HCT116 (cell line): ENCODE measurements around the gene TCF7L2. TPM values are rescaled to one million over a fixed set of nuclear protein-coding genes. Genes with fewer than 3 reads are reported as not detected.
A peak's percentile ranks its signal among the peaks of the same experiment; 100 is the strongest.

Experiments
- ATAC-seq: fragments of 200-7000 bp; cut with Tn5 transposase; 2 replicates; pipeline ENCODE4 v1.9.1; 2020; ENCODE audit warnings: mild to moderate bottlenecking, moderate library complexity
- BruUV-seq: library from RNA; stranded (reverse); fragments of 400-500 nt; replicated peaks from 2 replicates; lab custom pipeline; 2021; lab: Mats Ljungman, UMichigan
- CTCF ChIA-PET: fragments of 300-600 bp; sonication (Branson Sonifier 250); formaldehyde crosslinking; loops from one replicate; lab custom pipeline; 2021; ENCODE audit warnings: antibody characterized with exemption; lab: Charles Lee
- POLR2A ChIA-PET: fragments of 300-600, 350-600 bp; sonication (Branson Sonifier 250); formaldehyde crosslinking; loops from one replicate; lab custom pipeline; 2021; ENCODE audit warnings: antibody characterized with exemption; lab: Charles Lee
- RAD21 ChIA-PET, 2 experiments: fragments of 300-600 bp; sonication (Branson Sonifier 250); formaldehyde crosslinking; loops; one replicate each; lab custom pipeline; 2023; ENCODE audit warnings: low total read pairs in 2 of 2; ENCODE audit not compliant: uncharacterized antibody in 2 of 2, unreplicated experiment in 2 of 2, low non-redundant PET in 1 of 2; lab: Charles Lee
- DNase-seq: peaks from one replicate; pipeline ENCODE4 v3.0.0-alpha.2; 2010; ENCODE audit warnings: low read depth, low spot score
- H2AFZ ChIP-seq: fragments of 200-600 bp; shearing (Covaris generic), sonication (generic); 2 replicates; pipeline ENCODE4 v1.6.1; 2017; ENCODE audit warnings: low read depth, mixed run types, mixed read lengths, antibody characterized with exemption, low read length; ENCODE audit not compliant: poor library complexity, severe bottlenecking
- H3K27ac ChIP-seq: 2 replicates; pipeline ENCODE4 v1.5.1; 2012; ENCODE audit warnings: low read depth, low read length
- H3K27me3 ChIP-seq: fragments of 200-600 bp; sonication (generic); 2 replicates; pipeline ENCODE4 v1.6.1; 2016; ENCODE audit warnings: mixed run types, low read length, mixed read lengths; ENCODE audit not compliant: insufficient read depth
- H3K36me3 ChIP-seq, 2 experiments: fragments of 200-500 bp in 1 of 2; fragments of 200-600 bp in 1 of 2; sonication (Bioruptor generic) in 1 of 2; sonication (generic) in 1 of 2; 2 replicates each; pipeline versions ENCODE4 v1.5.1 to v1.6.1; 2014 to 2016; ENCODE audit warnings: low read length in 2 of 2, inconsistent platforms in 1 of 2, mixed read lengths in 1 of 2, mixed run types in 1 of 2; ENCODE audit not compliant: insufficient read depth in 2 of 2, control insufficient read depth in 1 of 2
- H3K4me1 ChIP-seq, 2 experiments: fragments of 200-600 bp in 1 of 2; sonication (generic) in 1 of 2; 2 replicates each; pipeline versions ENCODE4 v1.5.1 to v1.6.1; 2012 to 2017; ENCODE audit warnings: low read length in 2 of 2, inconsistent platforms in 1 of 2, mild to moderate bottlenecking in 1 of 2, mixed read lengths in 1 of 2, mixed run types in 1 of 2, moderate library complexity in 1 of 2; ENCODE audit not compliant: insufficient read depth in 2 of 2, control insufficient read depth in 1 of 2
- H3K4me2 ChIP-seq: fragments of 200-600 bp; sonication (generic); 2 replicates; pipeline ENCODE4 v1.6.1; 2017; ENCODE audit warnings: mixed run types, low read length, mixed read lengths
- H3K4me3 ChIP-seq, 2 experiments: fragments of 200-600 bp in 1 of 2; sonication (generic) in 1 of 2; replicated peaks in 1 of 2; 2 replicates each; pipeline ENCODE4 v1.5.1; 2011 to 2016; ENCODE audit warnings: low read length in 2 of 2, control low read depth in 1 of 2, low read depth in 1 of 2, mild to moderate bottlenecking in 1 of 2, mixed read lengths in 1 of 2, mixed run types in 1 of 2
- H3K79me2 ChIP-seq: fragments of 200-600 bp; sonication (generic); 2 replicates; pipeline ENCODE4 v1.6.1; 2017; ENCODE audit warnings: mild to moderate bottlenecking, mixed run types, low read length, moderate library complexity, mixed read lengths; ENCODE audit not compliant: insufficient read depth
- H3K9ac ChIP-seq: fragments of 200-600 bp; sonication (generic); 2 replicates; pipeline ENCODE4 v1.6.1; 2016; ENCODE audit warnings: low read length, mixed read lengths
- H3K9me2 ChIP-seq: fragments of 200-600 bp; sonication (generic), shearing (Covaris generic); 2 replicates; pipeline ENCODE4 v1.6.1; 2017; ENCODE audit warnings: mixed run types, mild to moderate bottlenecking, moderate library complexity; ENCODE audit not compliant: insufficient read depth
- H3K9me3 ChIP-seq, 2 experiments: fragments of 200-500 bp in 1 of 2; fragments of 200-600 bp in 1 of 2; sonication (Bioruptor generic) in 1 of 2; sonication (generic) in 1 of 2; 2 replicates each; pipeline ENCODE4 v1.6.1; 2014 to 2017; ENCODE audit warnings: low read length in 2 of 2, mixed read lengths in 2 of 2, inconsistent platforms in 1 of 2, low read depth in 1 of 2, mild to moderate bottlenecking in 1 of 2, mixed run types in 1 of 2, moderate library complexity in 1 of 2; ENCODE audit not compliant: control insufficient read depth in 1 of 2, insufficient read depth in 1 of 2
- H4K20me1 ChIP-seq: fragments of 200-600 bp; sonication (generic), shearing (Covaris generic); 2 replicates; pipeline ENCODE4 v1.6.1; 2017; ENCODE audit warnings: mixed run types, mild to moderate bottlenecking, moderate library complexity; ENCODE audit not compliant: insufficient read depth
- CBX3 ChIP-seq: IDR thresholded peaks from 2 replicates; pipeline ENCODE4 v1.6.1; 2012; ENCODE audit warnings: low read depth
- CEBPB ChIP-seq: IDR thresholded peaks from 2 replicates; pipeline ENCODE4 v1.6.1; 2012; ENCODE audit warnings: low read depth
- EZH2phosphoT487 ChIP-seq: fragments of 200-600 bp; IDR thresholded peaks from 2 replicates; pipeline ENCODE4 v1.6.1; 2018; ENCODE audit warnings: antibody characterized with exemption, borderline replicate concordance
- FOSL1 ChIP-seq: IDR thresholded peaks from 2 replicates; pipeline ENCODE4 v1.6.1; 2012; ENCODE audit warnings: low read depth
- SP1 ChIP-seq: IDR thresholded peaks from 2 replicates; pipeline ENCODE4 v1.6.1; 2012; ENCODE audit warnings: low read depth
- TCF7L2 ChIP-seq: IDR thresholded peaks from 2 replicates; pipeline ENCODE4 v1.7.0; 2011; ENCODE audit warnings: borderline replicate concordance, inconsistent platforms; ENCODE audit not compliant: insufficient read depth, insufficient read length; ENCODE audit errors: extremely low read depth
- intact Hi-C: fragments of 100-400 bp; cut with micrococcal nuclease; formaldehyde crosslinking; loops from 2 replicates; pipeline ENCODE4 v1.10.0; 2022
- total RNA-seq: library from RNA; stranded (reverse); gene quantifications from one replicate; pipeline ENCODE4 v1.2.1, GENCODE V29; 2021; ENCODE audit not compliant: unreplicated experiment
- TF ChIP-seq, protein P1 (sequence below): IDR thresholded peaks from 2 replicates; pipeline ENCODE4 v1.6.1; 2011; ENCODE audit warnings: mild to moderate bottlenecking, low read length, moderate library complexity; ENCODE audit not compliant: insufficient replicate concordance; ENCODE audit errors: extremely low read depth
- TF ChIP-seq, protein P2 (sequence below): IDR thresholded peaks from 2 replicates; pipeline ENCODE4 v1.6.1; 2012; ENCODE audit warnings: low read depth
- TF ChIP-seq, protein P3 (sequence below), 3 experiments: fragments of 200-600 bp in 1 of 3; sonication (generic) in 1 of 3; IDR thresholded peaks in 2 of 3; conservative IDR thresholded peaks in 1 of 3; 2 replicates each; pipeline ENCODE4 v1.5.1; 2012 to 2017; ENCODE audit warnings: low read depth in 2 of 3, low read length in 2 of 3, antibody characterized with exemption in 1 of 3, borderline replicate concordance in 1 of 3, control low read depth in 1 of 3, mild to moderate bottlenecking in 1 of 3, mixed read lengths in 1 of 3, mixed run types in 1 of 3, moderate library complexity in 1 of 3; ENCODE audit not compliant: insufficient read depth in 1 of 3

TCF7L2 gene
- total RNA-seq, 1 experiment from 2014 or later: 164 TPM

DNA sequence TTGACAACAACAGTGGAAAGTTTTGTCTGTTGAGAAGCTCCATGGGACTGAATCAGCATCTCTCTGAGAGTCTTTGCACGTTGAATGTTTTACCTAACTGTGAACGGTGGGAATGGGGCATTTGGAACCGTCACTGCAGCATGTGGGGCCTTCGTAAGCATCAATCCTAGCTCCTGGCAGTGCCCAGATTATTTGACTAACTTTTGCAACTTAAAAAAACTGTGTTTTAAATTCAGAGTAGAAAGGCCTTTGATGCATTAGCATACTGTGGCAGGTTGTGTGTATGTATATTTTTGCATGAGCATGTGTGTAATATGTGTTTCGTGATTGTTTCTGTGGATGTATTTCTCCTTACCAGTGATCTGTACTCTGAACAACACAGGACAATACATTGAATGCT, 194.5 kb downstream of the TCF7L2 start (continued):
- TF ChIP-seq, protein P1, sequence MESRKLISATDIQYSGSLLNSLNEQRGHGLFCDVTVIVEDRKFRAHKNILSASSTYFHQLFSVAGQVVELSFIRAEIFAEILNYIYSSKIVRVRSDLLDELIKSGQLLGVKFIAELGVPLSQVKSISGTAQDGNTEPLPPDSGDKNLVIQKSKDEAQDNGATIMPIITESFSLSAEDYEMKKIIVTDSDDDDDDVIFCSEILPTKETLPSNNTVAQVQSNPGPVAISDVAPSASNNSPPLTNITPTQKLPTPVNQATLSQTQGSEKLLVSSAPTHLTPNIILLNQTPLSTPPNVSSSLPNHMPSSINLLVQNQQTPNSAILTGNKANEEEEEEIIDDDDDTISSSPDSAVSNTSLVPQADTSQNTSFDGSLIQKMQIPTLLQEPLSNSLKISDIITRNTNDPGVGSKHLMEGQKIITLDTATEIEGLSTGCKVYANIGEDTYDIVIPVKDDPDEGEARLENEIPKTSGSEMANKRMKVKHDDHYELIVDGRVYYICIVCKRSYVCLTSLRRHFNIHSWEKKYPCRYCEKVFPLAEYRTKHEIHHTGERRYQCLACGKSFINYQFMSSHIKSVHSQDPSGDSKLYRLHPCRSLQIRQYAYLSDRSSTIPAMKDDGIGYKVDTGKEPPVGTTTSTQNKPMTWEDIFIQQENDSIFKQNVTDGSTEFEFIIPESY: no peak
- TF ChIP-seq, protein P2, sequence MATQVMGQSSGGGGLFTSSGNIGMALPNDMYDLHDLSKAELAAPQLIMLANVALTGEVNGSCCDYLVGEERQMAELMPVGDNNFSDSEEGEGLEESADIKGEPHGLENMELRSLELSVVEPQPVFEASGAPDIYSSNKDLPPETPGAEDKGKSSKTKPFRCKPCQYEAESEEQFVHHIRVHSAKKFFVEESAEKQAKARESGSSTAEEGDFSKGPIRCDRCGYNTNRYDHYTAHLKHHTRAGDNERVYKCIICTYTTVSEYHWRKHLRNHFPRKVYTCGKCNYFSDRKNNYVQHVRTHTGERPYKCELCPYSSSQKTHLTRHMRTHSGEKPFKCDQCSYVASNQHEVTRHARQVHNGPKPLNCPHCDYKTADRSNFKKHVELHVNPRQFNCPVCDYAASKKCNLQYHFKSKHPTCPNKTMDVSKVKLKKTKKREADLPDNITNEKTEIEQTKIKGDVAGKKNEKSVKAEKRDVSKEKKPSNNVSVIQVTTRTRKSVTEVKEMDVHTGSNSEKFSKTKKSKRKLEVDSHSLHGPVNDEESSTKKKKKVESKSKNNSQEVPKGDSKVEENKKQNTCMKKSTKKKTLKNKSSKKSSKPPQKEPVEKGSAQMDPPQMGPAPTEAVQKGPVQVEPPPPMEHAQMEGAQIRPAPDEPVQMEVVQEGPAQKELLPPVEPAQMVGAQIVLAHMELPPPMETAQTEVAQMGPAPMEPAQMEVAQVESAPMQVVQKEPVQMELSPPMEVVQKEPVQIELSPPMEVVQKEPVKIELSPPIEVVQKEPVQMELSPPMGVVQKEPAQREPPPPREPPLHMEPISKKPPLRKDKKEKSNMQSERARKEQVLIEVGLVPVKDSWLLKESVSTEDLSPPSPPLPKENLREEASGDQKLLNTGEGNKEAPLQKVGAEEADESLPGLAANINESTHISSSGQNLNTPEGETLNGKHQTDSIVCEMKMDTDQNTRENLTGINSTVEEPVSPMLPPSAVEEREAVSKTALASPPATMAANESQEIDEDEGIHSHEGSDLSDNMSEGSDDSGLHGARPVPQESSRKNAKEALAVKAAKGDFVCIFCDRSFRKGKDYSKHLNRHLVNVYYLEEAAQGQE: no peak
- no peak for TF ChIP-seq TCF7L2

DNA sequence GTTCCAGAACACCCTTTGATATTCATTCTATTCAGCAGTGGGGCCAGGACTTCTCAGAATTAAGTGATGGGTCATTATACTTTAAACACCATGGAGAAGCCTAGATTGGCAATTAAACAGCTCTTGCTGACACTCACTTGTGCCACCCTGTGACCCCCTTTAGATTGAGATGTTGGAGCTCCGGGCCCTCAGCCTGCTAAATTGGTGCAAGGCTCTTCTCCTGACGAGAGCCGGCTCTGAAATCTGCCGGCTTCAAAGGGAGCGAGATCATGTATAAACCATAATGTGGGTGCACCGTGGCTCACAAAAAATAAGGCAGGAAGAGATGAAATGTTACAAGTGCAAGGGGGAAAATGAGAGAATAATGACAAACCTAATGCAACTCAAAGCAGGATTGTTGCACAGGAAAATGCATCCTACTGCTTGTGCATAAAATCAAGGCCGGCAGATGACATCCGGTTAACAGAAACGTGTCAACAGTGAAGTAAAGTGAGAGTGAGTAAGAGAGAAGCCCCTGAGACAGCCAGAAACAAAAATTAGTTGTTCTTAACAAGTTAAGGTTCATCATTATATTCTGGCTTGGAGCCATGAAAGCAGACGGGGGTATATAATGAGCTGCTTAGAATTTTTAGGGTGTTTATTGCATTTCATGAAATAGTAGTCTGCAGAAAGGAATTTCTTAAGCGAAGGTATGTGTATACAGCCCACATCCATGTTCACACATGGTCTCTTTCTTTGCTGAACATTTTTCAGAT, 198.2 kb downstream of the TCF7L2 start:
- intact Hi-C loops: loop anchor here (10.0 kb wide), 2 partner anchors 237 to 377 kb away; no protein-coding TSS in a partner anchor
- TSS peak; percentile 0 for BruUV-seq
- POLR2A ChIA-PET: no interaction called here
- TF ChIP-seq CEBPB (no peak), SP1 (no peak), CBX3 (no peak), FOSL1 (no peak), EZH2phosphoT487 (no peak)
- TF ChIP-seq, protein P3, sequence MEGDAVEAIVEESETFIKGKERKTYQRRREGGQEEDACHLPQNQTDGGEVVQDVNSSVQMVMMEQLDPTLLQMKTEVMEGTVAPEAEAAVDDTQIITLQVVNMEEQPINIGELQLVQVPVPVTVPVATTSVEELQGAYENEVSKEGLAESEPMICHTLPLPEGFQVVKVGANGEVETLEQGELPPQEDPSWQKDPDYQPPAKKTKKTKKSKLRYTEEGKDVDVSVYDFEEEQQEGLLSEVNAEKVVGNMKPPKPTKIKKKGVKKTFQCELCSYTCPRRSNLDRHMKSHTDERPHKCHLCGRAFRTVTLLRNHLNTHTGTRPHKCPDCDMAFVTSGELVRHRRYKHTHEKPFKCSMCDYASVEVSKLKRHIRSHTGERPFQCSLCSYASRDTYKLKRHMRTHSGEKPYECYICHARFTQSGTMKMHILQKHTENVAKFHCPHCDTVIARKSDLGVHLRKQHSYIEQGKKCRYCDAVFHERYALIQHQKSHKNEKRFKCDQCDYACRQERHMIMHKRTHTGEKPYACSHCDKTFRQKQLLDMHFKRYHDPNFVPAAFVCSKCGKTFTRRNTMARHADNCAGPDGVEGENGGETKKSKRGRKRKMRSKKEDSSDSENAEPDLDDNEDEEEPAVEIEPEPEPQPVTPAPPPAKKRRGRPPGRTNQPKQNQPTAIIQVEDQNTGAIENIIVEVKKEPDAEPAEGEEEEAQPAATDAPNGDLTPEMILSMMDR (IDR thresholded peaks at IDR 0.05 in 2 of 3, conservative IDR thresholded peaks at IDR 0.05 in 1 of 3; ENCODE audit: borderline replicate concordance in 1 of 3, insufficient read depth in 1 of 3, low read depth in 2 of 3, low read length in 2 of 3): no peak
- ATAC-seq (no peak), DNase-seq (no peak)
- no peaks in the 10 kb centered on the region for H3K27me3 ChIP-seq
- H3K9me2 ChIP-seq: no peaks in the 10 kb centered on the region
- H3K27ac ChIP-seq: no peak overlapping the region
- H4K20me1 ChIP-seq: peaks cover 10% of the 10 kb centered on the region; the same call in 1 of the 2 replicates
- CTCF ChIA-PET: no interaction called here
- no peak overlapping the region for H3K9ac ChIP-seq
- H3K4me3 ChIP-seq: no peak overlapping the region
- H3K36me3 ChIP-seq: peaks cover 86 to 99% of the 10 kb centered on the region in 2 experiments
- peaks cover 72% of the 10 kb centered on the region for H3K79me2 ChIP-seq
- RAD21 ChIA-PET: interaction anchor here in 1 of 2 experiments (0.7 kb wide), 1 partner anchor 237 kb away, joined by 3 read pairs; no protein-coding TSS in a partner anchor
- no peaks in the 10 kb centered on the region for H3K4me1 ChIP-seq
- no peaks in the 10 kb centered on the region for H3K9me3 ChIP-seq
- no peak overlapping the region for H2AFZ ChIP-seq
- no peak overlapping the region for H3K4me2 ChIP-seq
